NCI-H774 (cell line): ENCODE results near the gene RAB7A.
A peak's percentile ranks its signal among the peaks of the same experiment; 100 is the strongest.
"Not testable (repeated sequence)": the region's sequence is repeated elsewhere in the genome, so short reads cannot be mapped to it uniquely, and the experiment has no call there.

Experiments
- DNase-seq: peaks from one replicate; lab custom pipeline; 2025; lab: John Stamatoyannopoulos, UW

Gene RAB7A

DNA sequence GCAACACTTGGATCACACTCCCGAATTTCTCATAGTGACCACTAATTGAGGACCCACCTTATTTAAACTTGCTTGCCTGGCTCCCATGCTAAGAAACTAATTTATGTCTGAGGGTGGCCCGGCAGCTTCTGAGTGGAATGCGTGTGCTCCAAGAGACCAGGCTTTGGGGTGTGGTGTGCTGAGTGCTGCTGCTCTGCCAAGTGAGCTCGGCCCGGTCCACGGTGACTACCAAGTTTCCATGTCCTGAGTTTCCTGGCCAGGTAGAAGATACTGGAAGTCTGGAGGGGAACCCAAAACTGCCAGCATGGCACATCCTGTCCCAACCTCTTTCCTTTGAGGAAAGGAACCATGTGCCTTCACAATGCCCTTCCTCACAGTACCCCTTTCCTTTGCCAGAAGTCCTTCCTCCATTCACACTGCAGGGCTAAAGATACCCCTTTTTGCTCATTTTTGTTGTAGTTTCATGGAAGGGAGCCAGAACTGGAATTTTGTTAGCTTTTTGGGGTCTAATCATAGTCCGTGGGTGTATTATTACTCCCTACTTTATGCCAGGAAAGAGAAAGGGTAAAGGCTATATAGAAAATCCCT is 94.4 kb downstream of the RAB7A start:
- DNase-seq, result no peak

- no peak for DNase-seq
Measured at GRCh38 chr3:128823008-128823407, 97.0 kb downstream of the RAB7A start.

GRCh38 chr3:128823631-128824030 is 97.6 kb downstream of the RAB7A start:
- DNase-seq, result no peak

- DNase-seq, result no peak
Measured at GRCh38 chr3:128824132-128824850, 98.3 kb downstream of the RAB7A start.

DNA sequence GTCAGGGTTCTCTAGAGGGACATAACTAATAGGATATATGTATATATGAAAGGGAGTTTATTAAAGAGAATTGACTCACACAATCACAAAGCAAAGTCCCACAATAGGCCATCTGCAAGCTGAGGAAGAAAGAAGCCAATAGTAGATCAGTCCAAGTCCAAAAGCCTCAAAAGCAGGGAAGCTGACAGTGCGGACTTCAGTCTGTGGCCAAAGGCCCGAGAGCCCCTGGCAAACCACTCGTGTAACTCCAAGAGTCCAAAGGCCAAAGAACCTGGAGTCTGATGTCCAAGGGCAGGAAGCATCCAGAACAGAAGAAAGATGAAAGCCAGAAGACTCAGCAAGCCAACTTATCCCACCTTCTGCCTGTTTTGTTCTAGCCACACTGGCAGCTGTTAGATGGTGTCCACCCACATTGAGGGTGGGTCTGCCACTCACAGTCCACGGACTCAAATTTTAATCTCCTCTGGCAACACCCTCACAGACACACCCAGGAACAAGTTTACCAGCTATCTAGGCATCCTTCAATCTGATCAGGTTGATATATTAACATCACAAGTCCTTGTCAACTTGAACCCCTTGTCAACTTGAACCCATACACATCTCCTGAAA is 99.2 kb downstream of the RAB7A start:
- DNase-seq, result no peak

DNA sequence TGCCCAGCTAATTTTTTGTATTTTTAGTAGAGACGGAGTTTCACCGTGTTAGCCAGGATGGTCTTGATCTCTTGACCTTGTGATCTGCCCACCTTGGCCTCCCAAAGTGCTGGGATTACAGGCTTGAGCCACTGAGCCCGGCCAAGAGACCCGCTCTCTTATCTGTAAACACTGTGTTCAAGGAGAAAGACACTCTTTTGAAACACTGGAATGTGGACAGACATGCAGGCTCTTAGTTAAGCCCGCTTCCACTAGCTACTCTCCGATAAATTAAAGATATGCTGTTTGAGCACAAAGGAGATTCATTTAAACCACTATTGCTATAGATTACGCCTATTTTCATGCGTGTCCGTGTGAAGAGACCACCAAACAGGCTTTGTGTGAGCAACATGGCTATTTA is 103.1 kb downstream of the RAB7A start:
- not testable (repeated sequence) for DNase-seq

DNA sequence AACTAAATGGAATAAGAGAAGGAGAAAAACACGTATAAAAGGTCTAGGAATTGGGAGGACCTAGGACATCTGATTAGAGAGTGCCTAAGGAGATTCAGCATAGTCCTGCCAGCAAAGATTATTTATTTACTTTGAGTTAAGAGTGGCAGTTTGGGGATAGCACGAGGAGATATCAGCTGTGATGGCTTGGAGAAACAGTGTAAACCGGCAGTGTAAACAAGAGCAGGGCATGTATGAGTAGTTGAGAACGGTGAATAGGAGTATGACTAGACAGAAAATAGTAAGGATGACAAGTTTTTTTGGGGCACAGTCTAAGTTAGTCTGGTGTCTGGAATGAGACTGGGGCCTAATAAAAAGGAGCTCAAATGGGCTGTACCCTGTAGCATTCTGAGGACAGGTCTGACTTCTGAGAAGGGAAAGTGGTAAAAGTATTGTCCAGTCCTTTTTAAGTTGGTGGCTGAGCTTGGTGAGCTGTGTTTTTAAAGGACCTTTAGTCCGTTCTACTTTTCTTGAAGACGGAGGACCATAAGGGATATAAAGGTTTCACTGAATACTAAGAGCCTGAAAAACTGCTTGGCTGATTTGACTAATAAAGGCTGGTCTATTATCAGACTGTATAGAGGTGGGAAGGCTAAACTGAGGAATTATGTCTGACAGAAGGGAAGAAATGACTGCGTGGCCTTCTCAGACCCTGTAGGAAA is 104.1 kb downstream of the RAB7A start:
- DNase-seq, result not testable (repeated sequence)

DNA sequence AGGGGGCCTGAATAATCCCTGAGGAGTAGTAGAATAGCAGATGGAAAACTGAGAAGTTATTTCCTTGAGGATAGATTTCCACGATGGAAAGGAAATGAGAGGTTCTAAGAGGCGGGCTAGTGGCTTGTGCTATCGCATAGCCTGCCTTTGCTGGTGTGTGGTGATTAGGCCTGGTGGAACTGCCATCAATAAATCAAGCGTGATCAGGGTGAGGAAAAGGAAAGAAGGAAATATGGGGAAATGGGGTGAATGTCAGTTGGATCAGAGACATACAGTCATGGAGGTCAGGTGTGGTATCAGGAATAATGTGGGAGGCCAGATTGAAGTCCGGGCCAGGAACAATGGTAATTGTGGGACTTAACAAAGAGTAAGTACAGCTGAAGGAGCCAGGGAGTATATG is 104.8 kb downstream of the RAB7A start:
- not testable (repeated sequence) for DNase-seq

DNA sequence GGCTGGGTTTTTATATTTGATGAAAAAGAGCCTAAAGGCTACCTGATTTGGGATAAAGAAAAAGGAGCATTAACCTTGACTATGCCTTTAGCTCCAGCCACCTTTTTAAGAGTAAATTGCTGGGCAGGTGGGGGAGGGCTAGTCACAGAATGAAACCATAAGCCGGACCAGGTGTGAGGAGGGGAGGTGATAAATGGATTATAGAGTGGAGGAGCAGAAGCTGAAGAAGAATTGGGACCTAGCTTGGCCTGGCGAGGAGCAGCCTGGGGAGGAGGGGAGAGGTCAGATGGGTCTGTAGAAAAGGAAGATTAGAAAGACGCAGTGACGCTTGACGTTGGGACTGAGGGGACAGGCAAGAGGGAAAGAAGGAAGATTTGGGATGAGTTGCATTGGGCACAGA is 107.0 kb downstream of the RAB7A start:
- DNase-seq, result not testable (repeated sequence)

DNA sequence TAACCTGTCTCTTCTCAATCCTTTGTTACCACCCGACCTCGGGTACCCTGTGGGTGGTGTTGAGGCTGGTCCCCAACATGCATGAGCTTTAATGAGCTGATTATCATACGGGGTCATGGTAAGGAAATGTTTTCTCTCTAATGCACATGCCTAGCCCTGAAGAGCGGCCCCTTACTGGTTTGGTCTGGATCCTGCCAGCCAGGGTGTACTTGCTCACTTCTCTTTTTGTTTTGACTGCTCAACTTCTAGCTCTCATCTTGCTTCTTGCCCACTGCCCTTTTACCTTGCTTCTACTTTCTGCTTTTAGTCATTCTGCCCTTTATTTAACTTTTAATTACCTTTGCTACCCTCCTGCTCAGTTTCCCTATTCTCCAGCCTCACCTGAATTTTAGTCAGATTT is 109.1 kb downstream of the RAB7A start:
- no peak for DNase-seq

DNA sequence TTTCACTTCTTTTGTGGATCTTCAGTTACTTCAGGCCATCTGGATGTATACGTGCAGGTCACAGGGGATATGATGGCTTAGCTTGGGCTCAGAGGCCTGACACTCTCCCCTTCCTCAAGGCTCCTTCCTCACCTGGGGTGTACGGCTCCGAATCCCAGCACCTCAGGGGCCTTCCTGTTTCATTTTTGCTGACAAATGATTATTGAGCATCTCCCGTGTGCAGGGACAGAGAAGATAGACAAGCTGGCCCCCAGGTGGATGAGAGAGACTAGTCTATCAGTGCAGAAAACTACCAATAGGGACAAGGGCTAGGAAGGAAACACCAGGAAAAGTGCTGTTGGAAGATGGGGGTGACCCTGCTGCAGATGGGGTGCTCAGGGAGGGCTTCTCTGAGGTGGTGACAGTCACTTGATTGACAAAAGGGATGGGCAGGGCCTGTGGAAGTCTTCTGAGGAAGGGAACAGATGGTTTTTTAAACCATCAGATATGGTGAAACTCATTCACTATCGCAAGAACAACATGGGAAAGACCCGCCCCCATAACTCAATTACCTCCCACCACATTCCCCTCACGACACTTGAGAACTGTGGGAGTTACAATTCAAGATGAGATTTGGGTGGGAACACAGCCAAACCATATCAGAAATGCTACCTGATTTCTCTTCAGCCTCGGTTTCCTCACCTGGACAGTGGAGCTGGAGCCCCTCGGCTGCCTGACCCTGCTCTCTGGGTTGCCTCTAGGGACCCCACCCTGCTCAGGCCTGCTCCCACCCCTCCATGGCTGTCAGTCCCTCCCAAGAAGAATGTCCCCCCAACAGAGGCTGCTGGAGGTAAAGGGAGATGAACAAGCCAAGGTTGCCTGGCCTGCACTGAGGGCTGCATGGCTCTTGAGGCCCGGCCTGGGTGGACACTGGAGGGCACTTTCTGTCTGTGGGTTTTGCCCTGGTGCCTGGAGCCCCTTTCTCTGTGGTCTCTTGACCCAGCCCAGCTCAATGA is 116.2 kb downstream of the RAB7A start:
- no peak for DNase-seq

DNA sequence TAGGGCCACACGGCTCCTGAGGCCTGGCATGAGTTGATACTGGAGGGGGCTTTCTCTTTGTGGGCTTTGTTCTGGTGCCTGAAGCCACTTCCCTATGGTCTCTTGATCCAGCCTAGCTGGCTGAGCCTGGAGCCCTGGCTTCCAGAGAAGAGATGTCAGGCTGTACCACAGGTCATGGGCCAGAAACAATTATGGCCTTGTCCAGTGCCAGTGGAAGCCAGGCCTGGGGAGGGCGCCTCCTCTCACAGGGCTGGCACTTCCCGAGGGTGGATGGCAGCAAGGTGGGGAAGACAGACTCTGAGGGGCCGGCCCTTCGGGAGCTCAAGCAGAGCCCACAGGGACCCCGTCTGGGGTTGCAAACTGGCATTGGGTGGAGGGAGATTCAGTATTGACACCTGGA is 118.5 kb downstream of the RAB7A start:
- DNase-seq, result no peak

DNA sequence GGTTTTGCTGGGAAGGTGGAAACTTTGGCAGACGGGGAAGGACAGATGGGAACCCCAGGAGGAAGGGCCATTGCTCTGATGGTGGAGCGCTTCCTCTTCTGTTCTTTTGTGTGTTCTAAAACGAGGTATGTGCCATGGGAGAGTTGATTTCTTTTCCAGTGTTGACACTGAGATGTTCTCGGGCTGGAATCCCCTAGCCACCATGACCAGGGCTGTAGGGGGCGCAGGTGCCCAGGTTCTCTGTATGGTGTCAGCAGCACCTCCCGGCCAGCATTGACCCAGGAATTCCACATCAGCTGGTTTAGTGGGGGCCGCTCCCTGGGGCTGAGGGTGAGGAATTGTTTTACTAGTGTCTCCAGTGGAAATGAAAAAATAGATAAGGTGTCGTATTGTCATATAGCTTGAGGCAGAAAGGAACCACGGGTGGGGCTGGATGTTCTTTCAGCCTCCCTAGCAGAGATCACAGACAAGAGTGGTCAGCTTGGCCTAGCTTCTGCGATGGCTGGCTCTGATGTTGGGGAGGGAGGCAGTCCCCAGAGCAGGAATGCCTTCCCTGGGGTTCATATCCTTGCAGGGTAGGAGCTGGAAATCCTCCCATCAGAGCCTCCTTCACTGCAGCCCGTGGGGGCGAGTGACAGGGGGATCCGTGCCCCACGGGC is 119.3 kb downstream of the RAB7A start:
- DNase-seq, result no peak

DNA sequence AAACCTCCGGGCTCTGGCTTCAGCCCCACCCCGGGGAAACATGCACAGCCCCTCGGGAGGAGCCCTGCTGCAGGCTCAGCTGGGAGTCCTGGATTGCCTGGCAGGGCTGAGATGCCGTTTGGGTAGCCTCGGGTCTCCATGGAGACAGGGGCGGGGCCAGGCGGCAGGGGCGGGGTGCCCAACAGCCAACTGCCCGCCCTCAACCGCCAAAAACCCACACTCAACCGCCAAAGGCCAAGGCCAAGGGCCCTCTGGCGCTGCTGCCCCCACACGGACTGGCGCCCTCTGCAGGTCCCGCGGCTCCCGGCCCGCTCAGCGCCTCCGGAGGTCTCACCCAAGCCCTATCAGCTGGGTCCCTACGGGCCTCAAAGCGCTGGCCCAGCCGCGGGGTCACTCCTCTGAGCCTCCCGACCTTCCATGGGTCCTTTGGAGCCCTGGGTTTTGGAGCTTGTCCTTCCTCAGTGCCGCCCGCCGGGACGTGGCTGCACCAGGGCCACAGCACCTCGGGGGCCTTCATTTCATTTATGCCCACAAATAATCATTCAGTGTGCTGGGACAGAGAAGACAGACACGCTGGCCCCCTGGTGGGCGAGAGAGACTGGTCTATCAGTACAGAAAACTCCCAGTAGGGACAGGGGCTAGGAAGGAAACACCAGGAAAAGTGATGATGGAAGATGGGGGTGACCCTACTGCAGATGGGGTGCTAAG is 119.9 kb downstream of the RAB7A start:
- DNase-seq, result peak; percentile 46

GRCh38 chr3:128846486-128846891 is 120.5 kb downstream of the RAB7A start:
- DNase-seq, result no peak

DNA sequence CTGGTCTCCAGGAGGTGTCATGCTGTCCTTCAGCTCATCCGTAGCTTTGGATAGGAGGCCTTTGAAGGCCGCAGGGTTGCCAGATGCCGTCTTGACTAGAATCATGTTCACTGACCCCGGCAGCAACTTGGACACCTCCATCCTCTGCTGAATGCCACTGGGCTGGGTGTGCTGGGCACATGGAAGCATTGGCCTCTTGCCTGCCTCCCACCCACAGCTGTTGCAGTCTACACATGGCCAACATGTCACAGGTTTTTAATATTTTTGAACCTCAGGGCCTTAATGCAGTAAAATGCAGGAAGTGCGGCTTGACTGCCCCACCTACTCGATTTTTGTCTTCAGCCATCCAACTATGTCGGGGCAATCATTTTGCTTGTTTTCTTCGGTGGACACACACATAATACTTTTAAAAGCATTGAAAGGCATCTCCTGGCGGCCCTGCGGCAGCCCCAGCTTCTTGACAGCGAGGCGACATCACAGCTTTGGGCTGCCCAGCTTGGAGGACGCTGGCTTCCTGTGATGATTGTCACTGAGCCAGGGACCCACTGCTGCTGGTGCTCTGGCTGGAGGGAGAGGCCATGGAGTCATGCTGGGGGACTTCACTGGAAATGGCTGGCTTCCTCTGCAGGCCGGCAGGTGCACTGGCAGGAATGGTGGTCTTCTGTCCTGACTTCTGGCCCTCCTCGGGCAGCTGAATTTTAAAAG is 121.8 kb downstream of the RAB7A start:
- DNase-seq, result no peak

- DNase-seq, result no peak
Measured at GRCh38 chr3:128848936-128849335, 123.0 kb downstream of the RAB7A start.

DNA sequence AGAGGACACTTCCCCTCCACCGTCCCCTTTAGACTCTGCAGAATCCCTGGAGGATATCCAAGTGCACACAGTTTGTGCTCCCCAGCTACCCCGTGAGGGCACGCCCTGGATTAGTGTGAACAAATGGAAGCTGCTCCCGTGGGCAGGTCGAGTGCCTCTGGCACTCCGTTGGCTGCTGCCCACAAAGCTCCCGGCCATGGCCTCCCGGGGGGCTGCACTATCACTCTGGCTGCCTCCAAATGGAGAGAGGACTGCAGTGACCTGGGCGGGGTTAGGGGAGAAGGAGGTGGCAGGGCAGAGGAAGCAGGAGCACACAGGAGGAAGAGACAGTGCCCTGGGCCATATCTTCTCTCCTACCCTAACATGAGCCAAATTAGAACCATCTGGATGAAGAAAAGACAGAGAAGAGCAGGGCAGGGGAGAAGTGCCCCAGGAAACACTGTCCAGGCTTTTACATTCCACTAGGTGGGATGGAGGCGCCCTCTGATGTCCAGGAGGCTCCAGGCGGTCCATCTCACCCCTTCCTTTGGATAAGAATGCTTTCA is 124.0 kb downstream of the RAB7A start:
- no peak for DNase-seq

GRCh38 chr3:128850544-128850943 is 124.6 kb downstream of the RAB7A start:
- no peak for DNase-seq

- DNase-seq, result no peak
Measured at GRCh38 chr3:128851601-128852000, 125.6 kb downstream of the RAB7A start.
